PFSK-1 (cell line): ENCODE results near the gene EMP3.
A peak's percentile ranks its signal among the peaks of the same experiment; 100 is the strongest.

Source experiments
- FOXP2 ChIP-seq: optimal IDR thresholded peaks from 2 replicates; pipeline ENCODE3; 2011; ENCODE audit warnings: borderline replicate concordance, control low read depth, inconsistent platforms; ENCODE audit not compliant: insufficient read depth; ENCODE audit errors: extremely low read length, extremely low read depth
- POLR2AphosphoS5 ChIP-seq: IDR thresholded peaks from 2 replicates; pipeline ENCODE4 v1.6.1; 2012; ENCODE audit warnings: low read depth, mild to moderate bottlenecking, control low read depth, low read length, moderate library complexity
- SIN3A ChIP-seq: IDR thresholded peaks from 2 replicates; pipeline ENCODE4 v1.6.1; 2012; ENCODE audit warnings: mild to moderate bottlenecking, low read length, moderate library complexity, borderline replicate concordance; ENCODE audit not compliant: insufficient read depth
- TAF1 ChIP-seq: IDR thresholded peaks from 2 replicates; pipeline ENCODE4 v1.6.1; 2012; ENCODE audit warnings: low read length, control low read depth, borderline replicate concordance; ENCODE audit not compliant: insufficient read depth
- TF ChIP-seq, protein P1 (sequence below), 2 experiments: IDR thresholded peaks; 2 replicates each; pipeline versions ENCODE4 v1.6.1 to v1.8.0; 2011 to 2012; ENCODE audit warnings: low read depth in 2 of 2, low read length in 2 of 2, control low read depth in 1 of 2, inconsistent platforms in 1 of 2, mild to moderate bottlenecking in 1 of 2, moderate library complexity in 1 of 2; ENCODE audit not compliant: insufficient read depth in 1 of 2

The EMP3 gene

DNA sequence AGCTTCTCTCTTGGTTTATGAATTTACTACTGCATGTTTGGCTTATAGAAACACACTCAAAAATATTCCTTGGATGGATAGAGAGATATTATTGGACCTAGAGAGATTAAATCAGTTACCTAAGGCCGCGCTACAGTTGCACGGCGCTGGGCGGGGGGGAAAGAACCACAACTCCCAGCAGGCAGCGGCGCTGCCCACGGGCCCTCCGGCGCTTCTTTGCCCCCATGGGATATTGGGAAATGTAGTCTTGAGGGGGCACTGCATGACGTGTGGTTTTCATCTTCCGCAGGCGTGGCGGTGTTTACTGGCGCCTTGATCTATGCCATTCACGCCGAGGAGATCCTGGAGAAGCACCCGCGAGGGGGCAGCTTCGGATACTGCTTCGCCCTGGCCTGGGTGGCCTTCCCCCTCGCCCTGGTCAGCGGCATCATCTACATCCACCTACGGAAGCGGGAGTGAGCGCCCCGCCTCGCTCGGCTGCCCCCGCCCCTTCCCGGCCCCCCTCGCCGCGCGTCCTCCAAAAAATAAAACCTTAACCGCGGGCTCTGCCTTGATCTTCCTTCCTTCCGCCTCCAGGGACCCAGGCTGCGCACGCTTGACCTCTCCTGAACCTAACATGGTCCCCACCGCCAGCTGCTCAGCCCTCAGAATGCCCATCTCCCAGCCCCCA is 4.8 kb downstream of the EMP3 start:
- TF ChIP-seq FOXP2 = no peak
- TF ChIP-seq POLR2AphosphoS5 = no peak
- TF ChIP-seq SIN3A = no peak
- TF ChIP-seq TAF1 = no peak
- TF ChIP-seq, protein P1, sequence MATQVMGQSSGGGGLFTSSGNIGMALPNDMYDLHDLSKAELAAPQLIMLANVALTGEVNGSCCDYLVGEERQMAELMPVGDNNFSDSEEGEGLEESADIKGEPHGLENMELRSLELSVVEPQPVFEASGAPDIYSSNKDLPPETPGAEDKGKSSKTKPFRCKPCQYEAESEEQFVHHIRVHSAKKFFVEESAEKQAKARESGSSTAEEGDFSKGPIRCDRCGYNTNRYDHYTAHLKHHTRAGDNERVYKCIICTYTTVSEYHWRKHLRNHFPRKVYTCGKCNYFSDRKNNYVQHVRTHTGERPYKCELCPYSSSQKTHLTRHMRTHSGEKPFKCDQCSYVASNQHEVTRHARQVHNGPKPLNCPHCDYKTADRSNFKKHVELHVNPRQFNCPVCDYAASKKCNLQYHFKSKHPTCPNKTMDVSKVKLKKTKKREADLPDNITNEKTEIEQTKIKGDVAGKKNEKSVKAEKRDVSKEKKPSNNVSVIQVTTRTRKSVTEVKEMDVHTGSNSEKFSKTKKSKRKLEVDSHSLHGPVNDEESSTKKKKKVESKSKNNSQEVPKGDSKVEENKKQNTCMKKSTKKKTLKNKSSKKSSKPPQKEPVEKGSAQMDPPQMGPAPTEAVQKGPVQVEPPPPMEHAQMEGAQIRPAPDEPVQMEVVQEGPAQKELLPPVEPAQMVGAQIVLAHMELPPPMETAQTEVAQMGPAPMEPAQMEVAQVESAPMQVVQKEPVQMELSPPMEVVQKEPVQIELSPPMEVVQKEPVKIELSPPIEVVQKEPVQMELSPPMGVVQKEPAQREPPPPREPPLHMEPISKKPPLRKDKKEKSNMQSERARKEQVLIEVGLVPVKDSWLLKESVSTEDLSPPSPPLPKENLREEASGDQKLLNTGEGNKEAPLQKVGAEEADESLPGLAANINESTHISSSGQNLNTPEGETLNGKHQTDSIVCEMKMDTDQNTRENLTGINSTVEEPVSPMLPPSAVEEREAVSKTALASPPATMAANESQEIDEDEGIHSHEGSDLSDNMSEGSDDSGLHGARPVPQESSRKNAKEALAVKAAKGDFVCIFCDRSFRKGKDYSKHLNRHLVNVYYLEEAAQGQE (IDR thresholded peaks at IDR 0.05; ENCODE audit: insufficient read depth in 1 of 2, low read depth in 2 of 2, low read length in 2 of 2) = no peak

DNA sequence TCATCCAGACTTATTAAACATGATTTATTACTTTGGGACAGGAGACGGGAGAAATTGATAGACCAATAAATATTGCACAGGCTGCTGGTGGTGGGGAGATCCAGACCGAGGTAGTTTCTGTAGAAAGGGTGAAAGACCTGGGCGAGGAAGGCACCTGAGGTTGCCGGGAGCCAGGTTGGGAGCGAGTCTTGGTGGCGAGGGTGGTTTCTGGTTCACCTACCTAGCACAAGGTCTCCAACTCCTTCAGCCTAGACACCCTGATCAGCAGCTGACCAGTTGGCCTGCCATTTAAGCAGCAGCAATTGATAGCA is 7.0 kb downstream of the EMP3 start:
- TF ChIP-seq TAF1 (no peak), POLR2AphosphoS5 (no peak), SIN3A (no peak), FOXP2 (no peak)
- TF ChIP-seq, protein P1 (IDR thresholded peaks at IDR 0.05; ENCODE audit: insufficient read depth in 1 of 2, low read depth in 2 of 2, low read length in 2 of 2) = no peak

DNA sequence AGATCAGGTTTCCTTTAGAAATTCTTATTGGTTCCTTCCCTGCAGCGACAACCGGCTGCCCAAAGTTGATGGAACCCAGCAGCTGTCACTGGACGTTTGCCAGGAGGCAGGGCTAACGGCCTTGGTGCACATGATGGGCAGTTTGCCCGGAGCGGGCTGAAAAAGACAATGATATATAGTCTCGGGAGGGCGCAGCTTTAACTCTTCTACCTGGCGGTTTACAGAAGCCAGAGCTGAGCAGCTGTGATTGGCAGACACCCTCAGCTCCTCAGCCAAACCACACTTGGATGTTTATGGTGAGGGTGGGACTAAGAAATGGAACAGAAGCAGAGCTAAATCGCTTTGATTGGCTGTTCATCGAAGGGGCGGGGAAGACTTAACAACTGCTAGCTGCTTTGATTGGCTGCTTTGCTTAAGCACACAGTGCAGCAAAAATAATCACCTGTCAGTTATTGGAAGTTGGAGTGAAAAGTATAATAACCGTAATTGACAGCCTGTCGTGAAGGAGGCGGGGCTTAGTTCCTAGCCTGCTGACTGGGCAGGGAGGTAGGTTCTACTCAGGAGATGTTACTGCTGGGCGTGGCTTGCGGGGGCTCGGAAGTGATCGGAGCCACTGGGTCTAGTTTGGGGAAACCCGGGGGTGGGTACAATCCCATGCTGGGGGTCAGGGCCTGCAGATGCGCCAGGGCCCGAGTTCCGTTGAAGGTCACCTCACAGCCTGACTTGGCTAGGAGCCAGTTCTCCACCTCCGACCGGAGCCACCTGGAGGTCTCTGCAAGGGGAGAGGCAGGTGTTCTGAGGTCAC is 7.5 kb downstream of the EMP3 start:
- TF ChIP-seq, protein P1 (IDR thresholded peaks at IDR 0.05; ENCODE audit: insufficient read depth in 1 of 2, low read depth in 2 of 2, low read length in 2 of 2) = no peak
- 0 out of 2 replicates have a peak, but pooled peaks have one; percentile 14 for TF ChIP-seq SIN3A

DNA sequence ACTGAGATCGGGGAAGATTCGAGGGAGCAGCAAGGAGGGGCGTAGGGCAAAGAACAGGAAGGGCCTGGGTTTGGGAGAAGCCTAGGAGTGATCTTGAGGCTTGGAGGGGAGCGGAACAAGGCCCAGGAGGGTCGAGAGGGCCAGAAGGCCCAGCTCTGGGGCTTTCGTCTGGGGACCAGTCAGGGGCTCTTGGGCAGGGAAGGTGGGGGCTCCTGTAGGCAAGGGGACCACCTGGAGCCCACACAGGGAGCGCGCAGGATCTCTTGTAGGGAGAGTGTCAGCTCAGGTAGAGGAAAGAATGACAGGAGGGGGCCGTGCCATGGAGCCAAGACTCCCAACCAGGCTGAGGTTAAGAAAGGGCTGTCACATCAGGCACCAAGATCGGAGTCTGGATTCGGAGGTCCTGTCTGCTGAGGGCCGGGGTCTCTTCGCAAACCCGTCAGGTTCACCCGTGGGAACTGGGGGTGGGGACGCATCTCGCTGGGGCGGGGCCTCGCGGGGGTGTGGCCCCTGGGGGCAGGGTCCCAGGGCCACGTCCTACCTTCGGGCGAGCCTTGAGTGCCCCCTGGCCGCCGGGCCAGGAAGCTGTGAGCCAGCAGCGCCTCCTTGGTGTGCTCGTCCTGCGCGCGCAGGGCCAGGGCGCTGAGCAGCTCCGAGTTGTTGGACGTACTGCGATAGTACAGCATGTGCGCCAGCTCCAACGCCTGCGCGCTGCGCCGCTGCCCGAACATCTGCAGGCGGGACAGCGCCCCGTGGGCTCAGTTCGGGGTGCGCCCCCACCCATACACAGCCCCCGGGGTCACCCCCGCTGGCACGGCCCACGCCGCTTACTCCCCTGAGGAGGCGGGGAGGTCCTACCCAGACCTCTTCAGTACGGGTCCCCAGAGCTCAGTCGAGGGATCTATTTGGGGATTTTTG is 8.4 kb downstream of the EMP3 start:
- TF ChIP-seq TAF1 (no peak), FOXP2 (peak; percentile 78)

DNA sequence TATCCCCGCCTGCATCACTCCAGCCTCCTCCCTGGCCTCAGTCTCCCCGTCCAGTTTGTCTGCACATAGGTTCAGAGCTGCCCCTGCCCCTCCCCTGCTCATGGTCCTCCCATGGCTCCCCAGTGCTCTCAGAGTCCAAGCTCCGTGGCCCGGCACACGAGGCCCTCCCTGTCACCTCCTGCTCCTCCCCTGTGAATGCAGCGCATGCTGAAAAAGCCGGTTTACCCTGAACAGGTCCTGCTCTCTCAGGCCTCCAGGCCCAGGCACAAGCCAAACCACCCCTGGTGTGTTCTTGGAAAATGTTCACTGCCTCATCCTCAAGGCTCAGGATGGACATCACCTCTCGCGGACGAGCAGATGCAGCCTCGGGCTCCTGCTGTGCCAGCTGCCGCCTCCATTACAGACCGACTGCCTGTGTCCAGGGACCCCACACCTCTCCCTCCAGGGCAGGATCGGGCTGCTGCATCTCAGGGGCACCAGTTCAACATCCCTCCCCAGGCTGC is 13.0 kb downstream of the EMP3 start:
- TF ChIP-seq TAF1 (no peak), SIN3A (no peak)
